ENCODE measurements around the gene PTPRR. TPM values are rescaled to one million over a fixed set of nuclear protein-coding genes. Genes with fewer than 3 reads are reported as not detected.

The PTPRR gene
- total RNA-seq, 1 donor from 2014 or later = 0.65 TPM

DNA sequence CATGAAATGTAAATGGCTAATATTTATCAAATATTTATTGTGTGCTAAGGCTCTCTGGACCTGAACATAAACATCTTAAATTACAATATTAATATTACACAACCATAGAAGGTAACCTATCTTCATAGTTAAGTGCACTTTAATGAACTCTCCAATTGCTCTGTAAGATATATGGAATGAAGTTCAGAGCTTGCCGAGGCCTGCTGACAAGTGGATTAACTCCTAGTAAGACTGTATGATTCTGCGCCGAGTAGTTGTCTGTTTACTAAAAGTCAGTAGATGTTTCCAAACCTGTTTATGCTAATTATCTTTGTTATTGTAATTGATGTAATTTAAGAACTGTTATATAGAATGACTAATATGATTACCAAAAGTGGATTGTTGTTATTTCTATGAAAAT is 77.2 kb downstream of the PTPRR start:
- no peak for DNase-seq (ENCODE audit: low spot score)
- intact Hi-C loops (cut with DNase I) = no loop called here

DNA sequence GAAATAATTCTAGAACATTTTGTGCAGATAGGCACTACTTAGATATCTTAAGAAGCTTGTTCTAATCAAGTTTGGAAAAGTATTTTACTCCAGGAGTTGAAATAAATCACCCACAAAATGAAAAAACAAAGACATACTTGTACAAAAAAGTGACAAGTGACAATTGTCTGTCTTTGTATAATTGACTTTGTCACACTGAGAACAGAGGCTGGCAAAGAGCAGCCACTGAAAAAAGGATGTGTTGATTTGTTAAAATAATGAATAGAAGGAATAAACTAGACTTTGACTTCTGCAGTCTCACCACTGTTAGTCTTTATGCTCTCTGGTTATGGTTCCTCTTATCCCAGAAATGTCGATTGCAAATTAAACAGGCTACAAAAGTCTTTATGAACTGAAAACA is 77.6 kb downstream of the PTPRR start:
- intact Hi-C loops (cut with DNase I) = no loop called here

GRCh38 chr12:70842136-70842535 is 78.4 kb downstream of the PTPRR start:
- intact Hi-C loops (cut with DNase I) = no loop called here
- no peak for DNase-seq (ENCODE audit: low spot score)

More for the DNA sequence above, 77.6 kb downstream of the PTPRR start:
- no peak for DNase-seq (ENCODE audit: low spot score)

DNA sequence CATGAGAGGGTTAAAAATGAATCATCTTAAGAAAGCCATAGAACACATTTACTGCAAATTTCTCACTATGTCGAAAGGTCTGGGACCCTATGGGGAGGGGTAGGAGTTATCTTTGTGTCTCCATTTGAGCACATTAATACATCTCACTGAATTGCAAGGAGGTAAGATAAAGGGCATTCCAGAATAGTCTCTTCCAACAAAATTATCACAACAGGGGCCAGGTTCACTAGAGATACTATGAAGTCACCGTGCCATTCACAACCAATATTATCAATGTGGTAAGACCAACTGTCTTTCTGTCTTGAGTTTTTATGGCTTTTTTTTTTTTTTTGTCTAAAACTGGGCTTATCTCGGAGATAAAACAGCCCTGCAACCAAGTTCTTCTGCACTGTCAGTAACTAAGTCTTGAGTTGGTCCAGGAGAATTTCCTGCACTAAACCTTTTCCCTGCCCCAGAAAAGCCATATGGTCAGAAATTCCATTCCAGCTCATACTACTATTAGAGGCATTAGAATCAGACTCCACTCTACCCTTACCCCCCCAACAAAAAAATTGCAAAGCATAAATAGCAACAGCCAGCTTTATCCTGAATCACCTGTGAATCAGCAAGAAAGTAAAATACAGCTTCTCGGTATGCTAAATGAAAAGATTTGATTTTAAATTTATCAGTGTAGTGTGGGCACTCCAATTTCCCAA is 79.7 kb downstream of the PTPRR start:
- no peak for DNase-seq (ENCODE audit: low spot score)
- intact Hi-C loops (cut with DNase I) = no loop called here

GRCh38 chr12:70839544-70839943 is 81.0 kb downstream of the PTPRR start:
- intact Hi-C loops (cut with DNase I) = no loop called here
- DNase-seq (ENCODE audit: low spot score) = no peak

GRCh38 chr12:70838127-70838526 is 82.4 kb downstream of the PTPRR start:
- no peak for DNase-seq (ENCODE audit: low spot score)
- intact Hi-C loops (cut with DNase I) = no loop called here

- intact Hi-C loops (cut with DNase I) = no loop called here
- DNase-seq (ENCODE audit: low spot score) = no peak
Measured at GRCh38 chr12:70837026-70837425, 83.5 kb downstream of the PTPRR start.

- intact Hi-C loops (cut with DNase I) = no loop called here
- DNase-seq (ENCODE audit: low spot score) = no peak
Measured at GRCh38 chr12:70835948-70836347, 84.6 kb downstream of the PTPRR start.

GRCh38 chr12:70831543-70831942 is 89.0 kb downstream of the PTPRR start:
- no peak for DNase-seq (ENCODE audit: low spot score)
- intact Hi-C loops (cut with DNase I) = no loop called here

GRCh38 chr12:70830221-70831061 is 90.1 kb downstream of the PTPRR start:
- DNase-seq (ENCODE audit: low spot score) = no peak
- intact Hi-C loops (cut with DNase I) = no loop called here

DNA sequence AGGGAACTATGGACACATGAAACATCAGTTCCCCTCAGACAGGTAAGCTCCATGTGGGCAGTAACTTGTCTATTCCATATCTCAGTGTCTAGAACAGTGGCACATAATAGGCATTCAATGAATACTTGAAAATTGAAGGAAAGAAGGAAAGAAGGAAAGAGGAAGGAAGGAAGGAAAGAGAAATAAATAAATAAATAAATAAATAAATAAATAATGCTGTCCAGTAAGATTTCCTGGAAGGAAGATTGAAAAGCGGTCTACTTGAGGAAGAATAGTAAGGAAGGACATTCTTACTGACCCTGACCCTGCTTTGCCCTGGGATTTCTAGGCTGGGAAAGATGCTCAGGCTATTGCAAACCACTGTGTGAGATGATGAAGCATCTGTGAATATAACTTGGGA is 91.5 kb downstream of the PTPRR start:
- intact Hi-C loops (cut with DNase I) = no loop called here
- DNase-seq (ENCODE audit: low spot score) = no peak

GRCh38 chr12:70828351-70828750 is 92.2 kb downstream of the PTPRR start:
- DNase-seq (ENCODE audit: low spot score) = no peak
- intact Hi-C loops (cut with DNase I) = no loop called here

DNA sequence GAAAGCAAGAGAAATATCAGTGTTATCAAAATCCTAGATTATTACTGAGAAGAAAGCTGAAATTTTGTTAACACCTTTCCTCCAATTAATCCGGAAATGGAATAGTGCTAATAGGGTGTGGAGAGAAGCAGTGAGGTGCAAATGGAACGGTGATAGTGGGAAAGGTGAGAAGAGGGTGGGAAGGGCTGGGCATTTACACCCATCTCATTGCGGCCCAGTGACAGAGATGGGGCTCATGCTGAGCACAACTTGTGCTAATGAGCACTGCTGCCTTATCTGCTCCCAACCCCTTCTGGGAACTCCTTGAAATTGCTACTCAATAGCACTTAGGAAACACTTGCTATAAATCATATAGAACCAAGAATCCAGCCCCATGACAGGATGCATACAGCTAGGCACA is 94.4 kb downstream of the PTPRR start:
- no peak for DNase-seq (ENCODE audit: low spot score)
- intact Hi-C loops (cut with DNase I) = no loop called here

DNA sequence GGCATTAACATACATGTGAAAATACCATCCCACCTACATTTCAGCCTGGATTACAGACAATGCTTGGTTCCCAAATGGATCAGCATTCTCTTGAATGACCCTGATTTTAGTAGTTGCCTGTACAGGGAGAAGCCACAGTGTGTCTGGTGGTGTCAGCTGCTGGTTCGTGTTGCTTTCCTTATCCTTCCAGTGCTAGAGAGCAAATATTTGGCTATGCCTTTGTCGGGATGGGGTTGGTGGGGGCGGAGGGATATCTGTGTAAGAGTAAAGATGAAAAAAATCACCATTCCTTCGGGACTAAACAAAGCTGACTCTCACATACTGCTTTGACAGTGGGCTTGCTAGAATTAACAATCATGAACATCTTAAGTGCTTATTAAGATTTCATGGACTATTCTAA is 96.0 kb downstream of the PTPRR start:
- no peak for DNase-seq (ENCODE audit: low spot score)
- intact Hi-C loops (cut with DNase I) = no loop called here

DNA sequence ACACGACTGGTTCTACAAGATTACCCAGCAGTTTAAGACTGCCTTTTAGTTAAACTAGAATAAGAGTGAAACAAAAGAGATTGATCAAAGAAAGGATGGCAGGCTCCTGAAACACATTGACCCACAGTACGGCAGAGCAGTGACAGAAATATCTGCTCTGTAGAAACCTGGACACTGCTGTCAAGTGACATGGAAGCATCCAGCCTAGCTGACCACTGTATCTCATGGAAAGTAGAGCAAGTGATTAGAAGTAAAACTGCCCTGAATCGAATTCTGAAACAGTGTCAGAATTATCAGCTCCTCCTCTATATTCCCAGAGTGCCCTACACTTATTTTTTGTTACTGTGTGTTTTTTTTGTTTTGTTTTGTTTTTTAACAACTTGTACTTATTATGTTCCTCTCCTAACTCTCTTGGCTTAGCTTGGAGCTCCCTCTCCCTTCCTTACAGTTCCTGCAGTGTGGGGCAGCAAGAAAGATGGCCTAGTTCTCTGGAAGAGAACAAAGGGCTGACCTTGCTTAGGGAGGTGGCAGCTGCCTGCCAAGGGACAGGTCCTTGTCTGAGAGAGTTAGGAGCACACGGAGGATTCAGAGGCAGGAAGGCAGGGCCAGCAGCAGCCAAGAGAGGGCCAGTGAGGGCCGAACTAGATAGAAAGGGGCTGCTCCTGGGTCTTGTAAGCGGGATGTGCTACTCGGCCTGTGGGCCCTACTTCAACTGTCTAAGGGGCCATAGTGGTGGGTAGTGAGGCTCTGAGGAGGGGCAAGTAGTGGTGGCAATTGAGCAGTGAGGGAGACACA is 97.2 kb downstream of the PTPRR start:
- no peak for DNase-seq (ENCODE audit: low spot score)
- intact Hi-C loops (cut with DNase I) = no loop called here

DNA sequence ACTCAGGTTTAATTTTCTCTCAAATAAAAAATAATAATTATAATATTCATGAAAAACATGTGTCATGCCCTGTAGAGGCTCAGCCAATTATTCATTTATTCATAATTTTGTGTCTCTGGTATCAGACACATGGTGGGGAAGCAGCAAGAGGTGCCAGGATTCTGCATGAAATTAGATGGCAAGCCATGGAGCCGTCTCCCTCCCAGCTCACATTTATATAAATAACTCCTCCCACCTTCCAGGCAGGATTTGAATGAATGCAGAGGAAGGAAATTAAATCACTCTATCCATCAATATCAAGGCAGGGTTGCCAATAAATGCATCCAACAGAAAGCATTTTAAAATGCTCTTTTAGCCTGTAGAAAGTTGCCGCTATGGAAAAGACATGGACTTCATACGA is 98.1 kb downstream of the PTPRR start:
- no peak for DNase-seq (ENCODE audit: low spot score)
- intact Hi-C loops (cut with DNase I) = no loop called here

GRCh38 chr12:70815971-70816391 is 104.6 kb downstream of the PTPRR start:
- intact Hi-C loops (cut with DNase I) = no loop called here
- no peak for DNase-seq (ENCODE audit: low spot score)

GRCh38 chr12:70815056-70815455 is 105.5 kb downstream of the PTPRR start:
- intact Hi-C loops (cut with DNase I) = no loop called here
- no peak for DNase-seq (ENCODE audit: low spot score)

- DNase-seq (ENCODE audit: low spot score) = no peak
- intact Hi-C loops (cut with DNase I) = no loop called here
Measured at GRCh38 chr12:70813559-70813958, 107.0 kb downstream of the PTPRR start.

GRCh38 chr12:70812136-70812535 is 108.4 kb downstream of the PTPRR start:
- intact Hi-C loops (cut with DNase I) = no loop called here
- DNase-seq (ENCODE audit: low spot score) = no peak
